ENCODE data around the gene SLF1.

SLF1 gene

GRCh38 chr5:94632024-94632423, 13.6 kb downstream of the SLF1 start:
- TF ChIP-seq FOXP2 (optimal IDR thresholded peaks at IDR 0.05; ENCODE audit: borderline replicate concordance, extremely low read depth, extremely low read length, insufficient read depth) (no peak), SIN3A (IDR thresholded peaks at IDR 0.05; ENCODE audit: borderline replicate concordance, insufficient read depth, low read length) (no peak), POLR2AphosphoS5 (IDR thresholded peaks at IDR 0.05; ENCODE audit: low read depth, low read length) (no peak), TAF1 (IDR thresholded peaks at IDR 0.05; ENCODE audit: borderline replicate concordance, insufficient read depth, low read length) (no peak)

GRCh38 chr5:94640176-94640575, 21.7 kb downstream of the SLF1 start:
- TF ChIP-seq POLR2AphosphoS5 (IDR thresholded peaks at IDR 0.05; ENCODE audit: low read depth, low read length) (no peak), SIN3A (IDR thresholded peaks at IDR 0.05; ENCODE audit: borderline replicate concordance, insufficient read depth, low read length) (no peak), FOXP2 (optimal IDR thresholded peaks at IDR 0.05; ENCODE audit: borderline replicate concordance, extremely low read depth, extremely low read length, insufficient read depth) (no peak), REST (IDR thresholded peaks at IDR 0.05; ENCODE audit: insufficient read depth in 1 of 2, low read depth in 2 of 2, low read length in 2 of 2) (no peak), TAF1 (IDR thresholded peaks at IDR 0.05; ENCODE audit: borderline replicate concordance, insufficient read depth, low read length) (no peak)

- TF ChIP-seq POLR2AphosphoS5 (IDR thresholded peaks at IDR 0.05; ENCODE audit: low read depth, low read length) (no peak), SIN3A (IDR thresholded peaks at IDR 0.05; ENCODE audit: borderline replicate concordance, insufficient read depth, low read length) (no peak), REST (IDR thresholded peaks at IDR 0.05; ENCODE audit: insufficient read depth in 1 of 2, low read depth in 2 of 2, low read length in 2 of 2) (no peak), FOXP2 (optimal IDR thresholded peaks at IDR 0.05; ENCODE audit: borderline replicate concordance, extremely low read depth, extremely low read length, insufficient read depth) (no peak), TAF1 (IDR thresholded peaks at IDR 0.05; ENCODE audit: borderline replicate concordance, insufficient read depth, low read length) (no peak)
Observed at GRCh38 chr5:94645053-94645452, 26.6 kb downstream of the SLF1 start.

- no peak for TF ChIP-seq REST (IDR thresholded peaks at IDR 0.05; ENCODE audit: insufficient read depth in 1 of 2, low read depth in 2 of 2, low read length in 2 of 2)
- TF ChIP-seq POLR2AphosphoS5 (IDR thresholded peaks at IDR 0.05; ENCODE audit: low read depth, low read length): no peak
- no peak for TF ChIP-seq SIN3A (IDR thresholded peaks at IDR 0.05; ENCODE audit: borderline replicate concordance, insufficient read depth, low read length)
- TF ChIP-seq FOXP2 (optimal IDR thresholded peaks at IDR 0.05; ENCODE audit: borderline replicate concordance, extremely low read depth, extremely low read length, insufficient read depth): no peak
- TF ChIP-seq TAF1 (IDR thresholded peaks at IDR 0.05; ENCODE audit: borderline replicate concordance, insufficient read depth, low read length): no peak
Observed at GRCh38 chr5:94646758-94647157, 28.3 kb downstream of the SLF1 start.

GRCh38 chr5:94649874-94650273, 31.4 kb downstream of the SLF1 start:
- TF ChIP-seq REST (IDR thresholded peaks at IDR 0.05; ENCODE audit: insufficient read depth in 1 of 2, low read depth in 2 of 2, low read length in 2 of 2) (no peak), TAF1 (IDR thresholded peaks at IDR 0.05; ENCODE audit: borderline replicate concordance, insufficient read depth, low read length) (no peak), POLR2AphosphoS5 (IDR thresholded peaks at IDR 0.05; ENCODE audit: low read depth, low read length) (no peak), SIN3A (IDR thresholded peaks at IDR 0.05; ENCODE audit: borderline replicate concordance, insufficient read depth, low read length) (no peak), FOXP2 (optimal IDR thresholded peaks at IDR 0.05; ENCODE audit: borderline replicate concordance, extremely low read depth, extremely low read length, insufficient read depth) (no peak)

All from PFSK-1 (cell line).